Activated CD4-positive, alpha-beta memory T cell treated with anti-CD3 and anti-CD28 coated beads for 36 hours (primary cell): ENCODE measurements around the gene NGLY1. TPM values are rescaled to one million over a fixed set of nuclear protein-coding genes. Genes with fewer than 3 reads are reported as not detected.

Experiments
- CTCF ChIA-PET: fragments of 350-600 bp; sonication (Branson Sonifier 250); formaldehyde crosslinking; loops from one replicate; lab custom pipeline; 2021; ENCODE audit warnings: antibody characterized with exemption, inconsistent platforms; lab: Charles Lee
- POLR2A ChIA-PET: fragments of 350-600 bp; sonication (Branson Sonifier 250); formaldehyde crosslinking; loops from one replicate; lab custom pipeline; 2021; ENCODE audit warnings: antibody characterized with exemption; lab: Charles Lee
- DNase-seq: peaks from one replicate; pipeline ENCODE4 v3.0.0-alpha.2; 2020
- H3K27ac Mint-ChIP-seq: one replicate; pipeline ENCODE4 v1.8.0; 2021; ENCODE audit warnings: mixed read lengths
- H3K27me3 Mint-ChIP-seq: one replicate; pipeline ENCODE4 v1.8.0; 2021; ENCODE audit warnings: mixed read lengths
- H3K36me3 Mint-ChIP-seq: one replicate; pipeline ENCODE4 v1.8.0; 2021; ENCODE audit warnings: mixed read lengths
- H3K4me1 Mint-ChIP-seq: one replicate; pipeline ENCODE4 v1.8.0; 2021; ENCODE audit warnings: low read depth, mixed read lengths
- H3K4me3 Mint-ChIP-seq: one replicate; pipeline ENCODE4 v1.8.0; 2021; ENCODE audit warnings: mild to moderate bottlenecking, mixed read lengths
- H3K9me3 Mint-ChIP-seq: one replicate; pipeline ENCODE4 v1.8.0; 2021; ENCODE audit warnings: mixed read lengths
- intact Hi-C: fragments of 100-400 bp; cut with micrococcal nuclease; formaldehyde crosslinking; loops from one replicate; pipeline ENCODE4 v1.15.1; 2023
- total RNA-seq, 2 experiments: library from RNA; stranded (reverse); gene quantifications; one replicate each; pipeline ENCODE4 v1.2.3, GENCODE V29; 2021

The NGLY1 gene
- total RNA-seq, 2 experiments from 2014 or later: 51.5 to 56.7 TPM

- H3K27ac Mint-ChIP-seq: no peak overlapping the region
- ChIA-PET CTCF (no interaction called here), POLR2A (interaction anchor here (1.0 to 1.2 kb wide), 2 partner anchors 27 to 33 kb away, joined by 3 read pairs; partner anchors contain the start of genes NGLY1 and OXSM)
- no peak overlapping the region for H3K4me3 Mint-ChIP-seq
- H3K36me3 Mint-ChIP-seq: no peaks in the 10 kb centered on the region
- peaks cover 9% of the 10 kb centered on the region for H3K4me1 Mint-ChIP-seq
- H3K9me3 Mint-ChIP-seq: no peaks in the 10 kb centered on the region
- intact Hi-C loops: loop anchor here (1.0 to 5.0 kb wide), 2 partner anchors 27 to 35 kb away; partner anchors contain the start of genes NGLY1 and OXSM
- DNase-seq: no peak
- peaks cover 1% of the 10 kb centered on the region for H3K27me3 Mint-ChIP-seq
These were observed 33.9 kb upstream of the NGLY1 start for GRCh38 chr3:25817107-25817506.

DNA sequence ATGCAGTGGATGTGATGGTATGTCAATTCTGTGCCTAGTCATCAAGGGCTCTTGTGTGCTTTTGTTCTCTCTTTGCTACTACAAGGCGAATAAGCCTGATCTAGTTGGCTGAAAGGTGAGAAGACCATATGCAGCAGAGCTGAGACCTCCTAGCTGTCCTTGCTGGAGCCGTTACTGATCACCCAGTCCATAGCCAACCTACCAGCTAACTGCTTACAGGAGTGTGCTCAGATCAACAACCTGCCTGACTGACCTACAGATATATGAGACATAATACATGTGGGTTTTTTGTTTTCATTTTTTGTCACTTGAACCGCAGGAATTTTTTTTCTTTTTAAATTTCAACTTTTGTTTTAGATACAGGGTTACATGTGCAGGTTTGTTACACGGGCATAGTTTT is 29.4 kb upstream of the NGLY1 start:
- no peak overlapping the region for H3K27ac Mint-ChIP-seq
- DNase-seq: no peak
- intact Hi-C loops: no loop called here
- H3K4me1 Mint-ChIP-seq: peaks cover 9% of the 10 kb centered on the region
- H3K9me3 Mint-ChIP-seq: no peaks in the 10 kb centered on the region
- H3K4me3 Mint-ChIP-seq: no peak overlapping the region
- peaks cover 6% of the 10 kb centered on the region for H3K27me3 Mint-ChIP-seq
- no peaks in the 10 kb centered on the region for H3K36me3 Mint-ChIP-seq
- POLR2A ChIA-PET: interaction anchor here (0.6 kb wide), 1 partner anchor 109 kb away, joined by 3 read pairs; no protein-coding TSS in a partner anchor
- CTCF ChIA-PET: no interaction called here

DNA sequence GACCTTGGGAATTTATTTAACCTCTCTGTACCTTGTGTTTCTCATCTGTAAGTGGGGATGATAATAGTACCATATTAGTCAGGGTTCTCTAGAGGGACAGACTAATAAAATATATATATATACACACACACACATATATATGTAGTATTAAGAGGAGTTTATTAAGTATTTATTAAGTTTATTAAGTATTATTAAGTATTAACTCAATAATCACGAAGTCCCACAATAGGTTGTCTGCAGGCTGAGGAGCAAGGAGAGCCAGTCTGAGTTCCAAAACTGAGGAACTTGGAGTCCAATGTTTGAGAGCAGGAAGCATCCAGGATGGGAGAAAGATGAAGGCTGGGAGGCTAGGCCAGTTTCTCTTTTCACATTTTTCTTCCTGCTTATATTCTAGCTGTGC is 21.4 kb upstream of the NGLY1 start:
- Mint-ChIP-seq H3K4me1 (no peaks in the 10 kb centered on the region), H3K27ac (no peak overlapping the region), H3K36me3 (no peaks in the 10 kb centered on the region), H3K27me3 (peaks cover 9% of the 10 kb centered on the region), H3K4me3 (no peak overlapping the region), H3K9me3 (no peaks in the 10 kb centered on the region)
- no peak for DNase-seq
- intact Hi-C loops: no loop called here
- POLR2A ChIA-PET: no interaction called here
- CTCF ChIA-PET: no interaction called here

DNA sequence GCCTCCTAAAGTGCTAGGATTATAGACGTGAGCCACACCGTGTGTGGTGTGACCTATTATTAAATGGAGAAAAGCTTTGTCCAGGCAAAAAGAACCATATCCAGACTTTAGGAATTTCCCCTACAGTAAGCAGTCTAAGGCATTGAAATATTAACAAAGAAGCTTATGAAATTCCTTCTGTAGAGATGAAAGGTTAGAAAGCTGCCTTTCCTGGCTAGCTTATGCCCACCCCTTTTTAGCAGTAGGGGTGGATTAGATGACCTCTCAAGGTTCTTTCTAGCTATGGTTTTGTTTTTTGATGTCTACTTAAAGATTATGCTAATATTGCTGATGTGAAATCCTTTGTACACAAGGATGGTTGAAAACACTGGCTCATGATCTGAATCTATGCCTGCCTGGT is 20.6 kb upstream of the NGLY1 start:
- H3K4me3 Mint-ChIP-seq: no peak overlapping the region
- ChIA-PET CTCF (no interaction called here), POLR2A (no interaction called here)

GRCh38 chr3:25801786-25802185 is 18.5 kb upstream of the NGLY1 start:
- ChIA-PET CTCF (interaction anchor here (0.6 kb wide), 1 partner anchor 15 kb away, joined by 3 read pairs; no protein-coding TSS in a partner anchor), POLR2A (no interaction called here)
- Mint-ChIP-seq H3K27ac (no peak overlapping the region), H3K4me3 (no peak overlapping the region), H3K4me1 (no peaks in the 10 kb centered on the region), H3K9me3 (no peaks in the 10 kb centered on the region), H3K36me3 (no peaks in the 10 kb centered on the region), H3K27me3 (peaks cover 7% of the 10 kb centered on the region)
- intact Hi-C loops: no loop called here
- no peak for DNase-seq

More for the DNA sequence above, 20.6 kb upstream of the NGLY1 start:
- H3K4me1 Mint-ChIP-seq: no peaks in the 10 kb centered on the region
- no peak overlapping the region for H3K27ac Mint-ChIP-seq
- H3K9me3 Mint-ChIP-seq: no peaks in the 10 kb centered on the region
- no peak for DNase-seq
- intact Hi-C loops: no loop called here
- no peaks in the 10 kb centered on the region for H3K36me3 Mint-ChIP-seq
- H3K27me3 Mint-ChIP-seq: peaks cover 7% of the 10 kb centered on the region

DNA sequence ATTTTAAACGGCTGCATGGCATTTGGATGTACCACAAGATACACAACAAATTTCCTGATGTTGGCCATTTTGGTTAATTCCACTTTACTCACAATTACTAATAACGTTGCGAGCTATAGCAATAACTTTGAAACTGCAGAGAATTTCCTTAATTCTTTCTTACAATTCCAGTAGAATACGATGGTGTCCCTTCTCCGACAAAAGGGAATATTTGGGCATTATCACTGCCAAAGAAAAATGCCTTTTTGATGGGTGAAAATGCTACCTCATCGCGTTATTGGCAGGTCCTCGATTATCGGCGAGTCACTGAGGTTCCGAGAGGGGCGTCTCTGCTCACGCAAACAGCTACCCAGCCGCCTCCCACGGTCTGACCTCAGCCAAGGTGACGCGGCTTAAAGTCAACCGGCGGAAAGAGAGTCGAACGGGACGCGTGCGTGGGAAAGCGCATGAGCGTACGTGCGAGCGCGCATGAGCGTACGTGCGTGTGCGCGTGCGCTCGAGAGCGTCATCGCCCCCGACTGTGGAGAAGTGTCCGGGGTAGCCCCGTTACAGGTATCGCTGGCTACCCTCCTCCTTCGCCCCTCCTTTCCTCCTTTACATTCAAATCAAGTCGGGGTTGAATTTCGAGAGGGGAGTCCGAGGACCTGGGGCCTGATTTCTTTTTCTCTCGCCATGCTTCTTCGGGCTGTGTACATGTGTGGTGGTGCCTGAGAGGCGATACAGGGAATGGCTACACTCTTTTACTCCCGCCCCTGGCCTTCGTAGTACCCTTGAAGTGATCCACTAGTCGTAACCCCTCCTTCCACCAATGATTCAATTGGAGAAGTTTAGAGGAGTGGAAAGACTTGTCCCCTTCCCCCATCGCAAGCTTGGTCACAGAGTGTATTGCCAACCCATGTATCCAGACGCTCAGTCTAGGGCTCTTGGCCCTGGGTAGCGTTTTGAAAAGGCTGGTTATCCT is 6.6 kb upstream of the NGLY1 start, which contains the start of gene OXSM:
Gene OXSM (plus strand): TSS at position 495 of the 961 bp plus-strand sequence. CDS start 931 bp downstream, outside the sequence.
- H3K4me1 Mint-ChIP-seq: peaks cover 44% of the 10 kb centered on the region
- intact Hi-C loops: loop anchor here (1.0 to 10.0 kb wide), 5 partner anchors 8 to 1845 kb away; partner anchors contain the start of gene NR1D2
- peak within 1 kb of the TSS; percentile 94 for H3K4me3 Mint-ChIP-seq
- H3K36me3 Mint-ChIP-seq: peaks cover 12% of the 10 kb centered on the region
- peak; percentile 96 for DNase-seq
- ChIA-PET POLR2A (interaction anchor here (0.9 to 1.1 kb wide), 4 partner anchors 10 to 33 kb away, joined by 3 read pairs; no protein-coding TSS in a partner anchor), CTCF (interaction anchor here (0.6 to 1.5 kb wide), 6 partner anchors 12 to 258 kb away, joined by 3 to 8 read pairs (median 4); no protein-coding TSS in a partner anchor)
- no peaks in the 10 kb centered on the region for H3K9me3 Mint-ChIP-seq
- peak within 1 kb of the TSS; percentile 92 for H3K27ac Mint-ChIP-seq
- H3K27me3 Mint-ChIP-seq: no peaks in the 10 kb centered on the region

- H3K27ac Mint-ChIP-seq: peak overlapping the region; percentile 92
- peaks cover 7% of the 10 kb centered on the region for H3K36me3 Mint-ChIP-seq
- ChIA-PET POLR2A (interaction anchor here (1.0 kb wide), 1 partner anchor 10 kb away, joined by 3 read pairs; no protein-coding TSS in a partner anchor), CTCF (interaction anchor here (0.8 to 1.5 kb wide), 4 partner anchors 12 to 141 kb away, joined by 3 to 8 read pairs (median 4); no protein-coding TSS in a partner anchor)
- no peaks in the 10 kb centered on the region for H3K27me3 Mint-ChIP-seq
- peak overlapping the region; percentile 94 for H3K4me3 Mint-ChIP-seq
- peaks cover 51% of the 10 kb centered on the region for H3K4me1 Mint-ChIP-seq
- DNase-seq: no peak
- intact Hi-C loops: loop anchor here (10.0 kb wide), 1 partner anchor 1844 kb away; the partner anchor contains the start of gene NR1D2
- H3K9me3 Mint-ChIP-seq: no peaks in the 10 kb centered on the region
These were observed 6.0 kb upstream of the NGLY1 start for GRCh38 chr3:25789209-25789595.

DNA sequence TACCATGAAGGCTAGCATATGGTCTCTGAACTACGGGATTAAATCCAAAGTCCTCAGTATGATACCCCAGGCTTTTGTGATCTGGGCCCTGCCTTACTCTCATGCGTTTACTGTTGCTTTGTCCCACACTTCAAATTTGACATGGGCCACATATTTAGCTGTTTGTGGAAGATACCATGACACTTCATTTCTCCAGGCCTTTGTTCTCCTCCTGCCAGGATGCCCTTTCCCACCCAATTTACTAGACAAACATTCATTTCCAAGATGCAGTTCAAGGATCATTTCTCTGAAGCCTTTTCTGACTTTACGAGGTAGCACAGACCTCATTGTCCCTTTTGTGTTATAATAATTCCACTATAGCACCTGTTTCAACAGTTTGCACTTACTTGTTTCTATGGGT is 4.4 kb upstream of the NGLY1 start:
- H3K9me3 Mint-ChIP-seq: no peaks in the 10 kb centered on the region
- no peak for DNase-seq
- H3K4me3 Mint-ChIP-seq: no peak overlapping the region
- no peak overlapping the region for H3K27ac Mint-ChIP-seq
- H3K4me1 Mint-ChIP-seq: peaks cover 49% of the 10 kb centered on the region
- ChIA-PET POLR2A (no interaction called here), CTCF (no interaction called here)
- H3K27me3 Mint-ChIP-seq: no peaks in the 10 kb centered on the region
- peaks cover 3% of the 10 kb centered on the region for H3K36me3 Mint-ChIP-seq
- intact Hi-C loops: loop anchor here (10.0 kb wide), 1 partner anchor 1843 kb away; the partner anchor contains the start of gene NR1D2

DNA sequence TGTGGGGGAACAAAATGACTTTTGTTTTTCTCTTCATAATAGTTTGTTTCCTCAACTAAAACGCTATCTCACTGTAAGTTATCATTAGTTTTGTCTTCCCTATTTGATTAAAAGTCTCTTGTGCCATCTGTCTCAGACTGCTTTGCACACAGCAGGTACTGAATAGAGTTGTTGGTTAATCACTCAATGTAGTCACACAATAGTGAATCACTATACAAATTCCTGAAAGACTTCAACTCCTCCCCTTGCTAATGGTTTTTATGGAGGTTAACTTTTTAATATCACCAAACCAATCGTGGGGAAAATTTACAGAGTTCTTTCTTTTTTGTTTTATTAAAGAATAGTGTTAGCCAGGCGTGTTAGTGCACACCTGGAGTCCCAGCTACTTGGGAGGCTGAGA is 2.6 kb upstream of the NGLY1 start:
- ChIA-PET CTCF (no interaction called here), POLR2A (no interaction called here)
- Mint-ChIP-seq H3K4me3 (peak overlapping the region; percentile 7), H3K36me3 (peaks cover 4% of the 10 kb centered on the region), H3K9me3 (no peaks in the 10 kb centered on the region), H3K27me3 (no peaks in the 10 kb centered on the region), H3K27ac (no peak overlapping the region), H3K4me1 (peaks cover 48% of the 10 kb centered on the region)
- intact Hi-C loops: loop anchor here (10.0 kb wide), 1 partner anchor 1841 kb away; the partner anchor contains the start of gene NR1D2
- DNase-seq: no peak

GRCh38 chr3:25784971-25785370 is 1.7 kb upstream of the NGLY1 start:
- no peak for DNase-seq
- CTCF ChIA-PET: interaction anchor here (1.2 kb wide), 1 partner anchor 20 kb away, joined by 3 read pairs; no protein-coding TSS in a partner anchor
- Mint-ChIP-seq H3K9me3 (no peaks in the 10 kb centered on the region), H3K4me1 (peaks cover 53% of the 10 kb centered on the region), H3K36me3 (peaks cover 3% of the 10 kb centered on the region), H3K27ac (peak overlapping the region; percentile 1), H3K27me3 (no peaks in the 10 kb centered on the region), H3K4me3 (peak overlapping the region; percentile 78)
- POLR2A ChIA-PET: no interaction called here
- intact Hi-C loops: loop anchor here (5.0 to 10.0 kb wide), 4 partner anchors 32 to 1868 kb away; partner anchors contain the start of genes NKIRAS1, NR1D2 and RPL15

GRCh38 chr3:25783661-25784512 is 644 bp upstream of the NGLY1 start:
- Mint-ChIP-seq H3K4me1 (peaks cover 46% of the 10 kb centered on the region), H3K27me3 (no peaks in the 10 kb centered on the region), H3K27ac (peak overlapping the region; percentile 69), H3K36me3 (peaks cover 3% of the 10 kb centered on the region), H3K9me3 (no peaks in the 10 kb centered on the region), H3K4me3 (peak overlapping the region; percentile 78)
- no peak for DNase-seq
- intact Hi-C loops: loop anchor here (1.0 to 10.0 kb wide), 5 partner anchors 33 to 1867 kb away; partner anchors contain the start of genes NKIRAS1, NR1D2, RPL15 and TOP2B
- ChIA-PET CTCF (interaction anchor here (1.0 to 1.3 kb wide), 3 partner anchors 19 to 136 kb away, joined by 3 to 4 read pairs (median 4); no protein-coding TSS in a partner anchor), POLR2A (interaction anchor here (0.8 to 1.4 kb wide), 6 partner anchors 17 to 1866 kb away, joined by 3 to 8 read pairs (median 3); no protein-coding TSS in a partner anchor)
